ENCODE measurements around the gene GRHL1.
A peak's percentile ranks its signal among the peaks of the same experiment; 100 is the strongest.

GRHL1 gene

DNA sequence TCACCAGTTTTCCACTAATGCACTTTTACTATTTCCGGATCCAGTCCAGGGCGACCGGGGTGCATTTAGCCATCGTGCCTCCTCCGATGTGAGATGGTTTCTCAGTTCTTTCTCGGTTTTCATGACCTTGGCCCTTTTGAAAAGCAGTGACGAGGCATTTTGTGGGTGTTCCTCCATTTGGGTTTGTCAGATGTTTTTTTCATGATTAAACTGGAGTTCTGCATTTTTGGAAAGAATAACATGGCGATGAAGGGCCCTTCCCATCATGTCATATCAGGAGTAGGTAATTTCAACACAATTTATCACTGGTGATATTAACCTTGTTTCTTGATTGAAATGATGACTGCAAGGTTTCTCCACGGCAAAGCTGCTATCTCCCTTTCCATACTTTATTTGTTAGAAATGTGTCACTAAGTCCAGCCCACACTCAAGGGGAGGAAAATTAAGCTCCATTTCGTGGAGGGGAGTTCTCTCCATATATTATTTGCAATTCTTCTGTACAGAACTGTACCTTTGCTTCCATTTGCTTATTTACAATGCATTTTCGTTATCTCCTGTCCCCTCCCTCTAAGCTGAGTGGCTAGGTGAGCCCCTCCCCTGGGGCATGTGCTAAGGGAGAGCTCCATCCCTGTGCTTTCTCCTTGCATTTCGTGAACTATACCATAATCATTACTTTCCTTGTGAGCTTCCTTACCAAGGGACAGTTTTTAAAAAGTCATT, 83.0 kb downstream of the GRHL1 start:
- H3K4me1 ChIP-seq (ENCODE audit: control insufficient read depth in 1 of 2, insufficient read depth in 2 of 2, low read length in 2 of 2), result peaks cover 0 to under 1% of the 10 kb centered on the region in 2 experiments
- no peak for DNase-seq
- no peak overlapping the region for H4K91ac ChIP-seq (ENCODE audit: low read depth, low read length)
- H3K79me2 ChIP-seq (ENCODE audit: control insufficient read depth, insufficient read depth, low read length, poor library complexity), result no peaks in the 10 kb centered on the region
- H3K79me1 ChIP-seq (ENCODE audit: low read length), result no peaks in the 10 kb centered on the region
- no CpG with 5 or more reads among the region's 12 CpGs for WGBS (ENCODE audit: extremely low coverage, insufficient coverage, insufficient read length)
- no peak overlapping the region for H3K4me2 ChIP-seq (ENCODE audit: low read length)
- no peak overlapping the region for H3K23ac ChIP-seq (ENCODE audit: low read length)
- no peak overlapping the region for H3K4me3 ChIP-seq (ENCODE audit: low read depth, low read length)
- no peak overlapping the region for H3K9ac ChIP-seq (ENCODE audit: low read length)
- H2AFZ ChIP-seq (ENCODE audit: insufficient read depth, low read length, poor library complexity), result no peak overlapping the region
- no peak overlapping the region for H2BK120ac ChIP-seq (ENCODE audit: insufficient read depth, low read length, poor library complexity)
- no peaks in the 10 kb centered on the region for H3K9me3 ChIP-seq (ENCODE audit: insufficient read depth, low read depth, low read length)
- no peak overlapping the region for H3K27ac ChIP-seq (ENCODE audit: low read depth, low read length)
- no peak overlapping the region for H3K18ac ChIP-seq (ENCODE audit: low read length)
- H3K36me3 ChIP-seq (ENCODE audit: control insufficient read depth in 1 of 2, insufficient read depth in 2 of 2, low read length in 2 of 2), result no peaks in the 10 kb centered on the region
- no peak overlapping the region for H4K12ac ChIP-seq (ENCODE audit: low read depth, low read length)
- H2BK12ac ChIP-seq (ENCODE audit: low read length), result no peak overlapping the region
- H3K4ac ChIP-seq (ENCODE audit: low read depth, low read length), result no peak overlapping the region
- no peak overlapping the region for H2BK5ac ChIP-seq (ENCODE audit: low read depth, low read length, poor library complexity)
- no peak overlapping the region for H2AK5ac ChIP-seq (ENCODE audit: low read length)
- H4K8ac ChIP-seq (ENCODE audit: low read depth, low read length), result no peak overlapping the region
- H3K14ac ChIP-seq (ENCODE audit: low read length), result no peak overlapping the region
- H3K27me3 ChIP-seq (ENCODE audit: insufficient read depth, low read length), result no peaks in the 10 kb centered on the region

DNA sequence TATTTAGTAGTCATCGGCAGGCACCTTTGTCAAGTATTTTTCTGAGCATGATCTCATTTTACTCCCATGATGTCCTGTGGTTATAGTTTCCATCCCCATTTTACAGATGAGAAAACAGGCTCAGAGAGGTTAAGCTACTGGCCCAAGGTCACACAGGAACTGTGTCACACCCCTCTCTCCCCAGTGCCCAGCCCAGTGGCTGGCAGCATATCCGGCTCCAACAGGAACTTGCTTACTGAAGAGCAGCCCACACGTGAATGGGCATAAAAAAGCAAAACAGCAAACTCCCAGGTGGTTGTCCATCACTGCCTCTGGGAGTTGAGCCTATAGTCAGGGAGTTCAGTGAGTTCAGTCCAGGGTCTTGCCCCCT, 83.5 kb downstream of the GRHL1 start:
- Histone ChIP-seq H3K27ac (ENCODE audit: low read depth, low read length) (no peak overlapping the region), H3K4ac (ENCODE audit: low read depth, low read length) (no peak overlapping the region), H2BK12ac (ENCODE audit: low read length) (no peak overlapping the region)

DNA sequence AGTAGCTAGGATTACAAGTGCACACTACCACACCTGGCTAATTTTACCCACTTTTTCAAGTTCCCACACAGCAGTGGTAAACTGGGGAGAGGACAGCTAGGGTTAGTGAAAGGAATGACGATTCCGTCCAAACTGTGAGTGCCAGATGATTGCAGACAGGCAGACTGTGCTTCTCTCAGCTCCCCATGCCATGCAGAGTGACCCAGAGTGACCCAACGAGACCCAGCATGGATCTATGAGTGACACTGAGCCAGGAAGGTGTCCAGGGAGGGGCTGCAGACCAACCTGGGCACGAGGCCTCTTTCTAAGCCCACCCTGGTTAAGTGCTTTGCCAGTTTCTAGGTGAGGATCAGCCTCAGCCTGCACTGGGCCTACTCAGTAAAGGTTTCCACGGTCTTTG, 84.1 kb downstream of the GRHL1 start:
- no CpG with 5 or more reads among the region's 5 CpGs for WGBS (ENCODE audit: extremely low coverage, insufficient coverage, insufficient read length)
- H3K14ac ChIP-seq (ENCODE audit: low read length), result no peak overlapping the region
- no peak for DNase-seq
- no peak overlapping the region for H3K4ac ChIP-seq (ENCODE audit: low read depth, low read length)
- H3K4me2 ChIP-seq (ENCODE audit: low read length), result no peak overlapping the region
- H3K18ac ChIP-seq (ENCODE audit: low read length), result no peak overlapping the region
- H2BK5ac ChIP-seq (ENCODE audit: low read depth, low read length, poor library complexity), result no peak overlapping the region
- no peak overlapping the region for H2BK12ac ChIP-seq (ENCODE audit: low read length)
- H3K79me2 ChIP-seq (ENCODE audit: control insufficient read depth, insufficient read depth, low read length, poor library complexity), result no peaks in the 10 kb centered on the region
- H3K23ac ChIP-seq (ENCODE audit: low read length), result no peak overlapping the region
- peak overlapping the region; percentile 11 for H3K9ac ChIP-seq (ENCODE audit: low read length)
- no peak overlapping the region for H2AFZ ChIP-seq (ENCODE audit: insufficient read depth, low read length, poor library complexity)
- H2AK5ac ChIP-seq (ENCODE audit: low read length), result no peak overlapping the region
- H3K79me1 ChIP-seq (ENCODE audit: low read length), result no peaks in the 10 kb centered on the region
- no peak overlapping the region for H2BK120ac ChIP-seq (ENCODE audit: insufficient read depth, low read length, poor library complexity)
- no peaks in the 10 kb centered on the region for H3K36me3 ChIP-seq (ENCODE audit: control insufficient read depth in 1 of 2, insufficient read depth in 2 of 2, low read length in 2 of 2)
- no peak overlapping the region for H4K8ac ChIP-seq (ENCODE audit: low read depth, low read length)
- no peak overlapping the region for H3K27ac ChIP-seq (ENCODE audit: low read depth, low read length)
- H3K4me3 ChIP-seq (ENCODE audit: low read depth, low read length), result no peak overlapping the region
- H3K27me3 ChIP-seq (ENCODE audit: insufficient read depth, low read length), result no peaks in the 10 kb centered on the region
- H3K4me1 ChIP-seq (ENCODE audit: control insufficient read depth in 1 of 2, insufficient read depth in 2 of 2, low read length in 2 of 2), result peaks cover 4 to 6% of the 10 kb centered on the region in 2 experiments
- no peak overlapping the region for H4K12ac ChIP-seq (ENCODE audit: low read depth, low read length)
- H3K9me3 ChIP-seq (ENCODE audit: insufficient read depth, low read depth, low read length), result no peaks in the 10 kb centered on the region
- H4K91ac ChIP-seq (ENCODE audit: low read depth, low read length), result no peak overlapping the region

More for the DNA sequence above, 83.5 kb downstream of the GRHL1 start:
- Histone ChIP-seq H2AK5ac (ENCODE audit: low read length) (no peak overlapping the region), H4K8ac (ENCODE audit: low read depth, low read length) (no peak overlapping the region), H3K9me3 (ENCODE audit: insufficient read depth, low read depth, low read length) (no peaks in the 10 kb centered on the region), H2BK120ac (ENCODE audit: insufficient read depth, low read length, poor library complexity) (no peak overlapping the region), H2BK5ac (ENCODE audit: low read depth, low read length, poor library complexity) (no peak overlapping the region), H3K4me3 (ENCODE audit: low read depth, low read length) (no peak overlapping the region), H3K36me3 (ENCODE audit: control insufficient read depth in 1 of 2, insufficient read depth in 2 of 2, low read length in 2 of 2) (no peaks in the 10 kb centered on the region), H3K18ac (ENCODE audit: low read length) (no peak overlapping the region), H3K4me2 (ENCODE audit: low read length) (no peak overlapping the region), H4K91ac (ENCODE audit: low read depth, low read length) (no peak overlapping the region), H3K9ac (ENCODE audit: low read length) (no peak overlapping the region), H2AFZ (ENCODE audit: insufficient read depth, low read length, poor library complexity) (no peak overlapping the region), H3K23ac (ENCODE audit: low read length) (no peak overlapping the region), H4K12ac (ENCODE audit: low read depth, low read length) (no peak overlapping the region), H3K4me1 (ENCODE audit: control insufficient read depth in 1 of 2, insufficient read depth in 2 of 2, low read length in 2 of 2) (peaks cover 4 to 6% of the 10 kb centered on the region in 2 experiments), H3K14ac (ENCODE audit: low read length) (no peak overlapping the region), H3K79me1 (ENCODE audit: low read length) (no peaks in the 10 kb centered on the region), H3K79me2 (ENCODE audit: control insufficient read depth, insufficient read depth, low read length, poor library complexity) (no peaks in the 10 kb centered on the region), H3K27me3 (ENCODE audit: insufficient read depth, low read length) (no peaks in the 10 kb centered on the region)
- no CpG with 5 or more reads among the region's 3 CpGs for WGBS (ENCODE audit: extremely low coverage, insufficient coverage, insufficient read length)
- no peak for DNase-seq

DNA sequence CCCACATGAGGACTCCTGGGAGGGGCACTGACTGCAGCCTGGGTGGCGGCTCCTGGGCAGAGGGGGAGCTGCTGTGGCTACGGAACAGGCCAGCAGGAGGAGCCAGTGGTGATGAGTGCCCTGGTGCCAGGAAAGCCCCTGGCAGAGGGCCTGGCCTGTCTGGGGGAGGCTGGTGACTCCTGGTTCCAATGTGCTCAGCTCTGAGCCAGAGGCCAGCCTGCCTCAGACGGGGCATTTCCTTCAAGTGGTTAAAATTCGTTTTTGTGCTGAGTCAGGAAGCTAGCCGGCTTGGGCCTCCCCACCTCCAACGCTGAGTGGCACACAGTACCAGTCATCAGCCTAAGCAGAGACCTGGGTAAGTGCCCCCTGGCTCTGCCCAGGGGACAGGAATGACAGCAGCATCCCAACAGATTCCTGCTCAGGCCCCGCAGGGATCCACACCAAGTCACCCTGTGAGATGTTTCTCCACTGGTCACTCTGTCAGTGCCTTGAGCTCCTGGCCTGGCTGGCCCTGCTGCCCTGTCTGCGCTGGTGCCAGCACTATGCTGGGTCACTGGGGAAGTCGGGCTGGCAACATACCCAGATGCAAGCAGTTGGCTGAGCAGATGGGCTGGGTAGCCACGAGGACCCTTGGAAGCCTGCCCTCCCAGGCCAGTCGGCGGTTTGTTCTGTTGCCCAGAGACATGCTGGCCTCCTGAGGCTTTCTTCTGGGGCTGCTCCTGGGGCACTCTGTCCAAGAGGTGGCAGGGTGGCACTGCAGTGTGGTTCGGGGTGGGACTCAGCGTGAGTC, 84.8 kb downstream of the GRHL1 start:
- no peak overlapping the region for H2AFZ ChIP-seq (ENCODE audit: insufficient read depth, low read length, poor library complexity)
- no CpG with 5 or more reads among the region's 14 CpGs for WGBS (ENCODE audit: extremely low coverage, insufficient coverage, insufficient read length)
- H2BK120ac ChIP-seq (ENCODE audit: insufficient read depth, low read length, poor library complexity), result no peak overlapping the region
- H4K12ac ChIP-seq (ENCODE audit: low read depth, low read length), result no peak overlapping the region
- H2BK12ac ChIP-seq (ENCODE audit: low read length), result no peak overlapping the region
- no peak overlapping the region for H3K18ac ChIP-seq (ENCODE audit: low read length)
- H2BK5ac ChIP-seq (ENCODE audit: low read depth, low read length, poor library complexity), result no peak overlapping the region
- peak; percentile 51 to 57 for DNase-seq
- H3K9ac ChIP-seq (ENCODE audit: low read length), result no peak overlapping the region
- H3K36me3 ChIP-seq (ENCODE audit: control insufficient read depth in 1 of 2, insufficient read depth in 2 of 2, low read length in 2 of 2), result no peaks in the 10 kb centered on the region
- no peak overlapping the region for H4K8ac ChIP-seq (ENCODE audit: low read depth, low read length)
- no peak overlapping the region for H3K23ac ChIP-seq (ENCODE audit: low read length)
- no peaks in the 10 kb centered on the region for H3K79me1 ChIP-seq (ENCODE audit: low read length)
- no peaks in the 10 kb centered on the region for H3K27me3 ChIP-seq (ENCODE audit: insufficient read depth, low read length)
- no peak overlapping the region for H3K4me3 ChIP-seq (ENCODE audit: low read depth, low read length)
- no peaks in the 10 kb centered on the region for H3K9me3 ChIP-seq (ENCODE audit: insufficient read depth, low read depth, low read length)
- H3K4me1 ChIP-seq (ENCODE audit: control insufficient read depth in 1 of 2, insufficient read depth in 2 of 2, low read length in 2 of 2), result peaks cover 4 to 6% of the 10 kb centered on the region in 2 experiments
- H4K91ac ChIP-seq (ENCODE audit: low read depth, low read length), result no peak overlapping the region
- no peak overlapping the region for H2AK5ac ChIP-seq (ENCODE audit: low read length)
- H3K4me2 ChIP-seq (ENCODE audit: low read length), result no peak overlapping the region
- no peak overlapping the region for H3K14ac ChIP-seq (ENCODE audit: low read length)
- no peaks in the 10 kb centered on the region for H3K79me2 ChIP-seq (ENCODE audit: control insufficient read depth, insufficient read depth, low read length, poor library complexity)
- no peak overlapping the region for H3K27ac ChIP-seq (ENCODE audit: low read depth, low read length)
- H3K4ac ChIP-seq (ENCODE audit: low read depth, low read length), result no peak overlapping the region

All from trophoblast cell (in vitro differentiated cells and primary cell).